ENCODE measurements around the gene MCM6. TPM values are rescaled to one million over a fixed set of nuclear protein-coding genes. Genes with fewer than 3 reads are reported as not detected.

The MCM6 gene
- total RNA-seq, 1 experiment from 2014 or later: 39.9 TPM

GRCh38 chr2:135913727-135914365, 37.6 kb upstream of the MCM6 start:
- H3K27ac ChIP-seq (ENCODE audit: low read length): peak overlapping the region; percentile 76
- ChIA-PET CTCF (interaction anchor here (0.6 to 1.0 kb wide), 7 partner anchors 16 to 992 kb away, joined by 3 to 5 read pairs (median 4); partner anchors contain the start of gene MCM6), POLR2A (ENCODE audit: unreplicated experiment) (no interaction called here)
- intact Hi-C loops (cut with micrococcal nuclease): loop anchor here (1.0 to 2.0 kb wide), 3 partner anchors 35 to 509 kb away; no protein-coding TSS in a partner anchor
- H3K4me1 ChIP-seq (ENCODE audit: insufficient read depth, low read length): peaks cover 15% of the 10 kb centered on the region
- TF ChIP-seq, protein P1, sequence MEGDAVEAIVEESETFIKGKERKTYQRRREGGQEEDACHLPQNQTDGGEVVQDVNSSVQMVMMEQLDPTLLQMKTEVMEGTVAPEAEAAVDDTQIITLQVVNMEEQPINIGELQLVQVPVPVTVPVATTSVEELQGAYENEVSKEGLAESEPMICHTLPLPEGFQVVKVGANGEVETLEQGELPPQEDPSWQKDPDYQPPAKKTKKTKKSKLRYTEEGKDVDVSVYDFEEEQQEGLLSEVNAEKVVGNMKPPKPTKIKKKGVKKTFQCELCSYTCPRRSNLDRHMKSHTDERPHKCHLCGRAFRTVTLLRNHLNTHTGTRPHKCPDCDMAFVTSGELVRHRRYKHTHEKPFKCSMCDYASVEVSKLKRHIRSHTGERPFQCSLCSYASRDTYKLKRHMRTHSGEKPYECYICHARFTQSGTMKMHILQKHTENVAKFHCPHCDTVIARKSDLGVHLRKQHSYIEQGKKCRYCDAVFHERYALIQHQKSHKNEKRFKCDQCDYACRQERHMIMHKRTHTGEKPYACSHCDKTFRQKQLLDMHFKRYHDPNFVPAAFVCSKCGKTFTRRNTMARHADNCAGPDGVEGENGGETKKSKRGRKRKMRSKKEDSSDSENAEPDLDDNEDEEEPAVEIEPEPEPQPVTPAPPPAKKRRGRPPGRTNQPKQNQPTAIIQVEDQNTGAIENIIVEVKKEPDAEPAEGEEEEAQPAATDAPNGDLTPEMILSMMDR (conservative IDR thresholded peaks at IDR 0.05; ENCODE audit: low read depth, low read length): peak; percentile 84
- no peak for TF ChIP-seq EZH2 (IDR thresholded peaks at IDR 0.05; ENCODE audit: low read length, unreplicated experiment)
- H3K4me2 ChIP-seq (ENCODE audit: low read length): peak overlapping the region; percentile 41
- no peak overlapping the region for H2AFZ ChIP-seq (ENCODE audit: low read length)
- no peaks in the 10 kb centered on the region for H3K79me2 ChIP-seq (ENCODE audit: low read length)
- H3K9me2 ChIP-seq (replicated peaks; ENCODE audit: low read length): no peaks in the 10 kb centered on the region
- peak; percentile 43 for ATAC-seq
- no peak overlapping the region for H3K4me3 ChIP-seq (ENCODE audit: low read length)
- no peaks in the 10 kb centered on the region for H3F3A ChIP-seq (ENCODE audit: low read length, unreplicated experiment)
- peaks cover 22% of the 10 kb centered on the region for H3K36me3 ChIP-seq (ENCODE audit: low read depth, low read length)
- TSS peak; percentile 14 for BruUV-seq (replicated peaks)
- no peaks in the 10 kb centered on the region for H3K27me3 ChIP-seq (ENCODE audit: low read length)
- no peaks in the 10 kb centered on the region for H3K9me3 ChIP-seq (ENCODE audit: low read length)
- H4K20me1 ChIP-seq (ENCODE audit: low read length): no peaks in the 10 kb centered on the region
- peak; percentile 76 for DNase-seq
- H3K9ac ChIP-seq (ENCODE audit: low read length): peak overlapping the region; percentile 34

DNA sequence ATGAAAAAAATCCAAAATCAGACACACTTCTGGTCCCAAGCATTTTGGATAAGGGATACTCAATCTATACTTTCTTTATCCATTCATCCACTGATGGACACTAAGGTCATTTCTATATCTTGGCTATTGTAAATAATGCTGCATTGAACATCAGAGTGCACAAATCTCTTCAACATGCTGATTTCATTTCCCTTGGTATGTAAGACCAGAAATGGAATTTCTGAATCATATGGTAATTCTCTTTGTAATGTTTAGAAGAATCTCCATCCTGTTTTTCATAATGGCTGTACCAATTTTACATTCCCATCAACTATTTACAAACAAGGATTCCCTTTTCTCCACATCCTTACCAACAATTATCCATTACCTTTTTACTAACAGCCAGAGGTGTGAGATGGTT, 33.7 kb upstream of the MCM6 start:
- no peak overlapping the region for H3K27ac ChIP-seq (ENCODE audit: low read length)
- H3K4me1 ChIP-seq (ENCODE audit: insufficient read depth, low read length): peaks cover 12% of the 10 kb centered on the region
- POLR2A ChIA-PET (ENCODE audit: unreplicated experiment): no interaction called here
- no peak overlapping the region for H3K4me2 ChIP-seq (ENCODE audit: low read length)
- no peak for TF ChIP-seq EZH2 (IDR thresholded peaks at IDR 0.05; ENCODE audit: low read length, unreplicated experiment)
- no peak for TF ChIP-seq EZH2phosphoT487 (IDR thresholded peaks at IDR 0.05; ENCODE audit: borderline replicate concordance, low read length)
- TF ChIP-seq, protein P1 (conservative IDR thresholded peaks at IDR 0.05; ENCODE audit: low read depth, low read length): no peak
- CTCF ChIA-PET: no interaction called here
- no peaks in the 10 kb centered on the region for H3K79me2 ChIP-seq (ENCODE audit: low read length)
- no peak overlapping the region for H3K4me3 ChIP-seq (ENCODE audit: low read length)
- ATAC-seq (no peak), DNase-seq (no peak)
- no TSS peak for BruUV-seq (replicated peaks)
- intact Hi-C loops (cut with micrococcal nuclease): no loop called here
- no peak overlapping the region for H3K9ac ChIP-seq (ENCODE audit: low read length)
- H4K20me1 ChIP-seq (ENCODE audit: low read length): no peaks in the 10 kb centered on the region
- peaks cover 31% of the 10 kb centered on the region; the same call in 1 of the 2 replicates for H3K36me3 ChIP-seq (ENCODE audit: low read depth, low read length)
- H3K27me3 ChIP-seq (ENCODE audit: low read length): no peaks in the 10 kb centered on the region
- no peaks in the 10 kb centered on the region for H3K9me2 ChIP-seq (replicated peaks; ENCODE audit: low read length)
- H2AFZ ChIP-seq (ENCODE audit: low read length): no peak overlapping the region
- H3F3A ChIP-seq (ENCODE audit: low read length, unreplicated experiment): no peaks in the 10 kb centered on the region
- H3K9me3 ChIP-seq (ENCODE audit: low read length): no peaks in the 10 kb centered on the region

- ChIA-PET CTCF (no interaction called here), POLR2A (ENCODE audit: unreplicated experiment) (interaction anchor here (0.6 kb wide), 1 partner anchor 152 kb away, joined by 4 read pairs; no protein-coding TSS in a partner anchor)
- Histone ChIP-seq H3K4me1 (ENCODE audit: insufficient read depth, low read length) (no peaks in the 10 kb centered on the region), H3K36me3 (ENCODE audit: low read depth, low read length) (peaks cover 24% of the 10 kb centered on the region; the same call in 1 of the 2 replicates), H2AFZ (ENCODE audit: low read length) (no peak overlapping the region), H3K9me2 (replicated peaks; ENCODE audit: low read length) (no peaks in the 10 kb centered on the region), H3K27ac (ENCODE audit: low read length) (no peak overlapping the region), H3K79me2 (ENCODE audit: low read length) (no peaks in the 10 kb centered on the region), H3K4me2 (ENCODE audit: low read length) (no peak overlapping the region), H3K27me3 (ENCODE audit: low read length) (no peaks in the 10 kb centered on the region), H3F3A (ENCODE audit: low read length, unreplicated experiment) (no peaks in the 10 kb centered on the region), H3K9me3 (ENCODE audit: low read length) (no peaks in the 10 kb centered on the region), H3K4me3 (ENCODE audit: low read length) (no peak overlapping the region), H3K9ac (ENCODE audit: low read length) (no peak overlapping the region), H4K20me1 (ENCODE audit: low read length) (no peaks in the 10 kb centered on the region)
- TF ChIP-seq EZH2 (IDR thresholded peaks at IDR 0.05; ENCODE audit: low read length, unreplicated experiment) (no peak), EZH2phosphoT487 (IDR thresholded peaks at IDR 0.05; ENCODE audit: borderline replicate concordance, low read length) (no peak)
- TF ChIP-seq, protein P1 (conservative IDR thresholded peaks at IDR 0.05; ENCODE audit: low read depth, low read length): no peak
- ATAC-seq (no peak), DNase-seq (no peak)
- no TSS peak for BruUV-seq (replicated peaks)
- intact Hi-C loops (cut with micrococcal nuclease): no loop called here
Measured at GRCh38 chr2:135905679-135906078, 29.4 kb upstream of the MCM6 start.

Measured in PC-3 (cell line).